CD4-positive, alpha-beta memory T cell (primary cell): ENCODE results near the gene APOBEC3C. TPM values are rescaled to one million over a fixed set of nuclear protein-coding genes. Genes with fewer than 3 reads are reported as not detected.
A peak's percentile ranks its signal among the peaks of the same experiment; 100 is the strongest.
"Not testable (repeated sequence)": the region's sequence is repeated elsewhere in the genome, so short reads cannot be mapped to it uniquely, and the experiment has no call there.

ENCODE experiments used
- CTCF ChIA-PET: fragments of 350-600 bp; sonication (Branson Sonifier 250); formaldehyde crosslinking; loops from one replicate; lab custom pipeline; 2021; ENCODE audit warnings: inconsistent platforms; ENCODE audit not compliant: partially characterized antibody; lab: Charles Lee
- POLR2A ChIA-PET: fragments of 350-600 bp; sonication (Branson Sonifier 250); formaldehyde crosslinking; loops from one replicate; lab custom pipeline; 2021; ENCODE audit not compliant: partially characterized antibody; lab: Charles Lee
- DNase-seq, 5 donors: peaks; one replicate each; pipeline versions ENCODE4 v3.0.0 to v3.0.0-alpha.2; 2020 to 2022; ENCODE audit warnings: mixed read lengths in 1 of 5
- H3K27ac ChIP-seq: one replicate; pipeline ENCODE4 v1.7.0; 2013; ENCODE audit warnings: low read depth, low read length
- H3K27me3 ChIP-seq: 2 replicates; pipeline ENCODE4 v1.7.0; 2013; ENCODE audit warnings: mild to moderate bottlenecking, low read length, moderate library complexity; ENCODE audit not compliant: insufficient read depth
- H3K36me3 ChIP-seq: 2 replicates; pipeline ENCODE4 v1.7.0; 2013; ENCODE audit warnings: mild to moderate bottlenecking, low read length, moderate library complexity; ENCODE audit not compliant: insufficient read depth
- H3K4me1 ChIP-seq: 2 replicates; pipeline ENCODE4 v1.7.0; 2013; ENCODE audit warnings: mild to moderate bottlenecking, low read length, moderate library complexity; ENCODE audit not compliant: insufficient read depth
- H3K4me3 ChIP-seq, 2 donors: one replicate each; pipeline ENCODE4 v1.7.0; 2013; ENCODE audit warnings: low read length in 2 of 2, mild to moderate bottlenecking in 1 of 2
- H3K9me3 ChIP-seq, 2 donors: one replicate each; pipeline ENCODE4 v1.7.0; 2013; ENCODE audit warnings: low read length in 2 of 2, control low read depth in 1 of 2; ENCODE audit not compliant: control insufficient read depth in 1 of 2
- H3K27ac Mint-ChIP-seq, 7 donors: one replicate each; pipeline ENCODE4 v1.8.0; 2020 to 2021; ENCODE audit warnings: mixed read lengths in 7 of 7, mild to moderate bottlenecking in 6 of 7, inconsistent platforms in 3 of 7, moderate library complexity in 3 of 7
- H3K27me3 Mint-ChIP-seq, 2 donors: one replicate each; pipeline ENCODE4 v1.8.0; 2020 to 2021; ENCODE audit warnings: mixed read lengths in 2 of 2
- H3K36me3 Mint-ChIP-seq, 2 donors: one replicate each; pipeline ENCODE4 v1.8.0; 2020 to 2021; ENCODE audit warnings: mixed read lengths in 2 of 2, inconsistent platforms in 1 of 2, mild to moderate bottlenecking in 1 of 2
- H3K4me1 Mint-ChIP-seq, 4 donors: one replicate each; pipeline ENCODE4 v1.8.0; 2020 to 2021; ENCODE audit warnings: mixed read lengths in 4 of 4, mild to moderate bottlenecking in 1 of 4
- H3K4me3 Mint-ChIP-seq, 8 donors: one replicate each; pipeline ENCODE4 v1.8.0; 2020 to 2021; ENCODE audit warnings: mixed read lengths in 8 of 8, mild to moderate bottlenecking in 7 of 8, moderate library complexity in 6 of 8, inconsistent platforms in 3 of 8
- H3K9me3 Mint-ChIP-seq, 8 donors: one replicate each; pipeline ENCODE4 v1.8.0; 2020 to 2021; ENCODE audit warnings: mixed read lengths in 8 of 8, mild to moderate bottlenecking in 5 of 8, inconsistent platforms in 3 of 8, moderate library complexity in 1 of 8
- intact Hi-C: fragments of 100-400 bp; cut with micrococcal nuclease; formaldehyde crosslinking; loops from one replicate; pipeline ENCODE4 v1.15.1; 2023
- polyA plus RNA-seq, 2 donors: library from polyadenylated mRNA; unstranded; fragments of 300-500 nt; fragmentation: Illumina TruSeq; gene quantifications; one replicate each; pipeline ENCODE4 v1.2.3, GENCODE V29; 2021
- total RNA-seq, 2 experiments: library from RNA; stranded (reverse); gene quantifications; one replicate each; pipeline ENCODE4 v1.2.3, GENCODE V29; 2021

APOBEC3C gene
- total and polyA plus RNA-seq, 4 experiments from 2014 or later = 42.4 to 135 (median 76.5) TPM

DNA sequence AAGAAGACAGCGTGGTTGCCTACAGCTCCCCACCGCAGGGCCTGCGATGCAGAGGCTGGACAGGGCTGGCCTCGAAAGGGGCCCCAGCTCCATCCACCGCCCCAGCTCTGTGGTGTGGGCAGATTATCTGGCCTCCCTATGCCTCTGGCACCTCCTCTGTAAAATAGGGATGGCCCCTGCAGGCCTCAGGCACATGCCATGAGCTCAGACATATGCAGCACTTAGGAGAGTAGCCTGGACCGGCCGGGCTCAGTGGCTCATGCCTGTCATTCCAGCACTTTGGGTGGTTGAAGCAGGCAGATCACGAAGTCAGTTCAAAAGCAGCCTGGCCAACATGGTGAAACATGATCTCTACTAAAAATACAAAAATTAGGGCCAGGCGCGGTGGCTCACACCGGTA, 14.2 kb downstream of the APOBEC3C start:
- H3K27me3 ChIP-seq = no peaks in the 10 kb centered on the region
- Mint-ChIP-seq H3K27me3 (no peaks in the 10 kb centered on the region), H3K36me3 (peaks cover 14 to 42% of the 10 kb centered on the region in 2 donors), H3K9me3 (peaks cover 0 to 2% (median 0%) of the 10 kb centered on the region in 8 donors), H3K4me3 (no peak overlapping the region), H3K4me1 (peaks cover 16 to 44% (median 31%) of the 10 kb centered on the region in 4 donors), H3K27ac (peak overlapping the region in 1 of 7 donors; percentile 77)
- no peak overlapping the region for H3K27ac ChIP-seq
- H3K9me3 ChIP-seq = no peaks in the 10 kb centered on the region
- H3K4me1 ChIP-seq = peaks cover 28% of the 10 kb centered on the region
- POLR2A ChIA-PET = interaction anchor here (0.8 kb wide), 1 partner anchor 63 kb away, joined by 3 read pairs; no protein-coding TSS in a partner anchor
- no peak overlapping the region for H3K4me3 ChIP-seq
- intact Hi-C loops = no loop called here
- peaks cover 11% of the 10 kb centered on the region for H3K36me3 ChIP-seq
- CTCF ChIA-PET = interaction anchor here (1.0 to 1.1 kb wide), 2 partner anchors 21 to 25 kb away, joined by 3 read pairs; no protein-coding TSS in a partner anchor
- DNase-seq = no peak

DNA sequence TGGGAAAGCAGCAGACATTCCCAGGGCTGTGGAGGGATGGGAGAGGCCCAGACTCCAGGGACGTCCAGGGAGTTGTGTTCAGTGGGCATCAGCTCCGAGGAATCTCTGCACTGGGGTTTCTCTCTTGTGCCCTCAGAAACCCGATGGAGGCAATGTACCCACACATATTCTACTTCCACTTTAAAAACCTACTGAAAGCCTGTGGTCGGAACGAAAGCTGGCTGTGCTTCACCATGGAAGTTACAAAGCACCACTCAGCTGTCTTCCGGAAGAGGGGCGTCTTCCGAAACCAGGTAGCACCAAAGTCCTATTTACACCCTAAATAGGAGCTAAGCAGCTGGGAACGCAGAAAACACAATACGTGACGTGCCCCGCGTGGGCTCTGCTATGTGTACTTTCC, 15.2 kb downstream of the APOBEC3C start:
- no peak overlapping the region for H3K4me3 ChIP-seq
- POLR2A ChIA-PET = interaction anchor here (0.6 kb wide), 1 partner anchor 15 kb away, joined by 3 read pairs; no protein-coding TSS in a partner anchor
- H3K27ac Mint-ChIP-seq = peak overlapping the region in 2 of 7 donors; percentile 27 to 41
- CTCF ChIA-PET = interaction anchor here (1.2 kb wide), 1 partner anchor 89 kb away, joined by 3 read pairs; no protein-coding TSS in a partner anchor
- DNase-seq = no peak
- H3K36me3 ChIP-seq = peaks cover 3% of the 10 kb centered on the region
- peaks cover 18% of the 10 kb centered on the region for H3K4me1 ChIP-seq
- H3K9me3 Mint-ChIP-seq = no peaks in the 10 kb centered on the region
- H3K36me3 Mint-ChIP-seq = peaks cover 11 to 37% of the 10 kb centered on the region in 2 donors
- peak overlapping the region in 1 of 8 donors; percentile 11 for H3K4me3 Mint-ChIP-seq
- intact Hi-C loops = no loop called here
- H3K4me1 Mint-ChIP-seq = peaks cover 11 to 39% (median 24%) of the 10 kb centered on the region in 4 donors
- no peaks in the 10 kb centered on the region for H3K9me3 ChIP-seq
- H3K27me3 Mint-ChIP-seq = no peaks in the 10 kb centered on the region
- no peaks in the 10 kb centered on the region for H3K27me3 ChIP-seq
- no peak overlapping the region for H3K27ac ChIP-seq

DNA sequence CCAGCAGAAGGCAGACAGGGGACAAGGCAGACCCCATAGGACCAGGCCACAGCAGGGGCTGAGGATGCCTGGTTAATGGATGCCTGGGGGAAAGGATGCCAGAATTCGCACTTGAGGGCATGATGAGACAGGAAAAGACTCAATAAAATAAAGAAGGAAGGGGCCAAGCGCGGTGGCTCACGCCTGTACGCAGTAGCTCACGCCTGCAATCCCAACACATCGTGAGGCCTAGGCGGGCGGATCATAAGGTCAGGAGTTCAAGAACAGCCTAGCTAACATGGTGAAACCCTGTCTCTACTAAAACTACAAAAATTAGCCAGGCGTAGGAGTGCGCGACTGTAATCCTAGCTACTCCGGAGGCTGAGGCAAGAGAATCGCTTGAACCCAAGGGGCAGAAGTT, 16.6 kb downstream of the APOBEC3C start:
- ChIA-PET POLR2A (interaction anchor here (1.5 kb wide), 1 partner anchor 11 kb away, joined by 3 read pairs; no protein-coding TSS in a partner anchor), CTCF (no interaction called here)
- no peak overlapping the region for H3K4me3 ChIP-seq
- Mint-ChIP-seq H3K9me3 (no peaks in the 10 kb centered on the region), H3K4me3 (no peak overlapping the region), H3K4me1 (peaks cover 2 to 24% (median 12%) of the 10 kb centered on the region in 4 donors), H3K27me3 (no peaks in the 10 kb centered on the region), H3K27ac (peak overlapping the region in 3 of 7 donors; percentile 6 to 68 (median 57)), H3K36me3 (peaks cover 7 to 26% of the 10 kb centered on the region in 2 donors)
- intact Hi-C loops = no loop called here
- no peaks in the 10 kb centered on the region for H3K36me3 ChIP-seq
- H3K27me3 ChIP-seq = no peaks in the 10 kb centered on the region
- peaks cover 4% of the 10 kb centered on the region for H3K4me1 ChIP-seq
- no peak overlapping the region for H3K27ac ChIP-seq
- DNase-seq = no peak
- no peaks in the 10 kb centered on the region for H3K9me3 ChIP-seq

DNA sequence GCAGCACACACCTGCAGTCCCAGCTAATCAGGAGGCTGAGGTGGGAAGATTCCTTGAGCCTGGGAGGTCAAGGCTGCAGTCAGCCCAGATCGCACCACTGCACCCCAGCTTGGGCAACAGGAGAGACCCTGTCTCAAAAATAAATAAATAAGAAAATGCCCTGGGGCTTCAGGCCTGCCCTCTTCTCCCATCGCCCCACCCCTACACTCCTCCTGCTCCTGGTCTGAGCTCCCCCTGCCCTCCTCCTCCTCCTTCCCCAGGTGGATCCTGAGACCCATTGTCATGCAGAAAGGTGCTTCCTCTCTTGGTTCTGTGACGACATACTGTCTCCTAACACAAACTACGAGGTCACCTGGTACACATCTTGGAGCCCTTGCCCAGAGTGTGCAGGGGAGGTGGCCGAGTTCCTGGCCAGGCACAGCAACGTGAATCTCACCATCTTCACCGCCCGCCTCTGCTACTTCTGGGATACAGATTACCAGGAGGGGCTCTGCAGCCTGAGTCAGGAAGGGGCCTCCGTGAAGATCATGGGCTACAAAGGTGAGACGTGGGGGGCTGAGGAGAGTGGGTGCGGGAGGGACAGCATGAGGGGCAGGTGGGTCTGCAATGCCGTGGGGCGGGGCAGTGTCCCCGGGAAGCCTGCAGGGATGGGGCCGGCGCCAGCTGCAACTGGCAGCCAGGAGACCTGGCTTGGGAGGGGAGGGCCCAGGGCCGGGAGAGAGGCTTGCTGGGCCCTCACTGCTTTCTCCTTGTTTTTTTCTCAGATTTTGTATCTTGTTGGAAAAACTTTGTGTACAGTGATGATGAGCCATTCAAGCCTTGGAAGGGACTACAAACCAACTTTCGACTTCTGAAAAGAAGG, 17.6 kb downstream of the APOBEC3C start:
- H3K9me3 Mint-ChIP-seq, H3K4me1 ChIP-seq, H3K36me3 ChIP-seq, H3K27me3 Mint-ChIP-seq, H3K27ac Mint-ChIP-seq, H3K27me3 ChIP-seq, H3K4me3 ChIP-seq, H3K9me3 ChIP-seq, intact Hi-C loops, H3K4me3 Mint-ChIP-seq, DNase-seq, H3K27ac ChIP-seq: not testable (repeated sequence)
- ChIA-PET POLR2A (interaction anchor here (0.7 to 1.5 kb wide), 2 partner anchors 12 to 75 kb away, joined by 3 to 4 read pairs; no protein-coding TSS in a partner anchor), CTCF (interaction anchor here (1.3 kb wide), 1 partner anchor 10 kb away, joined by 4 read pairs; no protein-coding TSS in a partner anchor)
- Mint-ChIP-seq H3K4me1 (peaks cover 0 to 15% (median 9%) of the 10 kb centered on the region in 4 donors), H3K36me3 (peaks cover 7 to 19% of the 10 kb centered on the region in 2 donors)

DNA sequence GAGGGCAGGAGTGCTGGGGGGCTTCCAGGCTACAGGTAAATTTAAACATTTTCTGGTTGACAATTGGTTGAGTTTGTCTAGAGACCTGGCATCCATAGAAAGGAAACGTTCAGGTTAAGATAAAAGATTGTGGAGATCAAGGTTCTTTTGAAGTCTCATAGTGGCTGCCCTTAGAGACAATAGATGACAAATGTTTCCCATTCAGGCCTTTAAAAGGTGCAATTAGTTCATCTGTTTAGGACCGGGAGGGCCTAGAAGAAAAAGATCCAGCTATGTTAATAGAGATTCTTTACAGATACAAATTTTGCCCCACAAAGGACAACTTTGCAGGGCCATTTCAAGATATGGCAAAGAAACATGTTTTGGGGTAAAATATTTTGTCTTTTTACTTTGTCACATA, 23.0 kb downstream of the APOBEC3C start:
- POLR2A ChIA-PET = not testable (repeated sequence)
- peak overlapping the region in 2 of 8 donors; percentile 24 to 35 for H3K4me3 Mint-ChIP-seq

DNA sequence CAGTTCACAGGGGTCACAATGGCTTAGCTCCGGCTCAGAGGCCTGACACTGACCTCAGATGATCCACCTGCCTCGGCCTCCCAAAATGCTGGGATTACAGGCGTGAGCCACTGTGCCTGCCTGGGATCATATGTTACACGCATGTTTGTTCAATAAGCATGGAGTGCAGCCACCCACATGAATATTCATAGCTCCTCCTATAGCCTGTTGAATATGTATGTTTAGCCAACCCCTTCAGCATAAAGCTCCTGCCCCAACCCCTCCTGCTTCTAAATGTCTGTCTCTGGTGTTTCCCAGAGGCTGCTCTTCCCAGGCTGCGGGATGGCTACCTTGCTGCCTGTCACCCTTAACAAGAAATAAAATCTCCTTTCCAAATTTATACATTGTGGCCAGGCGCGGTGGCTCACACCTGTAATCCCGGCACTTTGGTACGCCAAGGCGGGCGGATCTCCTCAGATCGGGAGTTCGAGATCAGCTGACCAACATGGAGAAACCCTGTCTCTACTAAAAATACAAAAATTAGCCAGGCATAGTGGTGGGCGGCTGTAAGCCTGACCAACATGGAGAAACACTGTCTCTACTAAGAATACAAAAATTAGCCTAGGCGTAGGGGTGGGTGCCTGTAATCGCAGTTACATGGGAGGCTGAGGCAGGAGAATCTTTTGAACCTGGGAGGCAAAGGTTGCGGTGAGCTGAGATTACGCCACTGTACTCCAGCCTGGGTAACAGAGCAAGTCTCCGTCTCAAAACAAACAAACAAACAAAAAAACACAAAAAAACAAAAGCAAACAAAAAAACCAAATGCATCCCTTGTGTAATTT, 25.5 kb downstream of the APOBEC3C start:
- H3K4me3 Mint-ChIP-seq = peak overlapping the region; percentile 74 to 89 (median 78)
- no peaks in the 10 kb centered on the region for H3K27me3 Mint-ChIP-seq
- Histone ChIP-seq H3K4me1 (peaks cover 27% of the 10 kb centered on the region), H3K27me3 (no peaks in the 10 kb centered on the region), H3K9me3 (no peaks in the 10 kb centered on the region), H3K27ac (peak overlapping the region; percentile 43), H3K36me3 (peaks cover 4% of the 10 kb centered on the region), H3K4me3 (no peak overlapping the region)
- POLR2A ChIA-PET = interaction anchor here (0.9 to 1.7 kb wide), 5 partner anchors 15 to 288 kb away, joined by 3 to 9 read pairs (median 3); partner anchors contain the start of gene APOBEC3D
- H3K36me3 Mint-ChIP-seq = peaks cover 6 to 15% of the 10 kb centered on the region in 2 donors
- H3K27ac Mint-ChIP-seq = peak overlapping the region; percentile 77 to 93 (median 89)
- CTCF ChIA-PET = interaction anchor here (0.9 kb wide), 1 partner anchor 169 kb away, joined by 3 read pairs; no protein-coding TSS in a partner anchor
- DNase-seq = no peak
- peaks cover 21 to 62% (median 39%) of the 10 kb centered on the region in 4 donors for H3K4me1 Mint-ChIP-seq
- intact Hi-C loops = no loop called here
- no peaks in the 10 kb centered on the region for H3K9me3 Mint-ChIP-seq

More for the DNA sequence above, 23.0 kb downstream of the APOBEC3C start:
- H3K36me3 ChIP-seq, H3K4me3 ChIP-seq, CTCF ChIA-PET, DNase-seq, H3K27ac ChIP-seq, H3K27me3 ChIP-seq, H3K27me3 Mint-ChIP-seq, H3K9me3 Mint-ChIP-seq, H3K9me3 ChIP-seq, intact Hi-C loops: not testable (repeated sequence)
- H3K4me1 ChIP-seq = peaks cover 20% of the 10 kb centered on the region
- Mint-ChIP-seq H3K36me3 (peaks cover 6 to 15% of the 10 kb centered on the region in 2 donors), H3K4me1 (peaks cover 17 to 51% (median 30%) of the 10 kb centered on the region in 4 donors), H3K27ac (peak overlapping the region; percentile 48 to 84 (median 70))
